ENCODE results near the gene KCNH6. TPM values are rescaled to one million over a fixed set of nuclear protein-coding genes. Genes with fewer than 3 reads are reported as not detected.

KCNH6 gene
- total RNA-seq, result not detected
- long read RNA-seq, result 0 reads

- ATAC-seq (ENCODE audit: poor library complexity) (no peak), DNase-seq (no peak)
- intact Hi-C loops (cut with DNase I), result no loop called here
Measured at GRCh38 chr17:63523253-63523855, at the start of gene KCNH6. Gene KCNH6 (plus strand): TSS chr17:63523358. CDS start chr17:63523414, 56 bp downstream.

GRCh38 chr17:63474174-63474573 is 49.0 kb upstream of the KCNH6 start:
- peak; percentile 51 for ATAC-seq (ENCODE audit: poor library complexity)

GRCh38 chr17:63474586-63475460 is 48.3 kb upstream of the KCNH6 start:
- ATAC-seq (ENCODE audit: poor library complexity), result no peak
- DNase-seq, result no peak
- intact Hi-C loops (cut with DNase I), result no loop called here

More at GRCh38 chr17:63474174-63474573, 49.0 kb upstream of the KCNH6 start:
- intact Hi-C loops (cut with DNase I), result no loop called here
- no peak for DNase-seq

GRCh38 chr17:63475491-63476412 is 47.4 kb upstream of the KCNH6 start:
- intact Hi-C loops (cut with DNase I), result no loop called here
- DNase-seq, result no peak
- no peak for ATAC-seq (ENCODE audit: poor library complexity)

GRCh38 chr17:63476459-63476853 is 46.7 kb upstream of the KCNH6 start:
- ATAC-seq (ENCODE audit: poor library complexity) (peak; percentile 7), DNase-seq (no peak)
- intact Hi-C loops (cut with DNase I), result no loop called here

GRCh38 chr17:63476854-63477479 is 46.2 kb upstream of the KCNH6 start, which contains the start of gene ACE:
Gene ACE (plus strand): TSS chr17:63477061. CDS start chr17:63477095, 34 bp downstream.
- DNase-seq (no peak), ATAC-seq (ENCODE audit: poor library complexity) (peak; percentile 28)
- intact Hi-C loops (cut with DNase I), result no loop called here

- no peak for DNase-seq
Measured at GRCh38 chr17:63477480-63478440, 45.4 kb upstream of the KCNH6 start.

GRCh38 chr17:63478814-63479494 is 44.2 kb upstream of the KCNH6 start:
- intact Hi-C loops (cut with DNase I), result loop anchor here (2.0 kb wide), 1 partner anchor 54 kb away; no protein-coding TSS in a partner anchor
- ATAC-seq (ENCODE audit: poor library complexity) (peak; percentile 87), DNase-seq (peak; percentile 84)

More at GRCh38 chr17:63477480-63478440, 45.4 kb upstream of the KCNH6 start:
- ATAC-seq (ENCODE audit: poor library complexity), result peak; percentile 4
- intact Hi-C loops (cut with DNase I), result loop anchor here (2.0 kb wide), 1 partner anchor 53 kb away; no protein-coding TSS in a partner anchor

- intact Hi-C loops (cut with DNase I), result loop anchor here (2.0 kb wide), 1 partner anchor 55 kb away; no protein-coding TSS in a partner anchor
- DNase-seq, result no peak
- ATAC-seq (ENCODE audit: poor library complexity), result no peak
Measured at GRCh38 chr17:63479495-63480184, 43.5 kb upstream of the KCNH6 start.

- ATAC-seq (ENCODE audit: poor library complexity) (no peak), DNase-seq (no peak)
- intact Hi-C loops (cut with DNase I), result no loop called here
Measured at GRCh38 chr17:63480192-63480784, 42.9 kb upstream of the KCNH6 start.

GRCh38 chr17:63480826-63481487 is 42.2 kb upstream of the KCNH6 start:
- DNase-seq (no peak), ATAC-seq (ENCODE audit: poor library complexity) (no peak)
- intact Hi-C loops (cut with DNase I), result no loop called here

- ATAC-seq (ENCODE audit: poor library complexity), result no peak
- intact Hi-C loops (cut with DNase I), result no loop called here
- no peak for DNase-seq
Measured at GRCh38 chr17:63481488-63481870, 41.7 kb upstream of the KCNH6 start.

GRCh38 chr17:63482509-63482908 is 40.6 kb upstream of the KCNH6 start:
- ATAC-seq (ENCODE audit: poor library complexity), result no peak
- intact Hi-C loops (cut with DNase I), result no loop called here
- DNase-seq, result no peak

- ATAC-seq (ENCODE audit: poor library complexity) (no peak), DNase-seq (no peak)
- intact Hi-C loops (cut with DNase I), result no loop called here
Measured at GRCh38 chr17:63483038-63483437, 40.1 kb upstream of the KCNH6 start.

All from Right ventricle myocardium superior (tissue), 1 donor.